GM21737 (cell line): ENCODE results near the gene RNPS1.

ENCODE experiments used
- ATAC-seq: cut with Tn5 transposase; IDR thresholded peaks from one replicate; pipeline ENCODE4 v1.9.1; 2021; ENCODE audit warnings: mild to moderate bottlenecking, moderate library complexity; ENCODE audit not compliant: unreplicated experiment

Gene RNPS1

DNA sequence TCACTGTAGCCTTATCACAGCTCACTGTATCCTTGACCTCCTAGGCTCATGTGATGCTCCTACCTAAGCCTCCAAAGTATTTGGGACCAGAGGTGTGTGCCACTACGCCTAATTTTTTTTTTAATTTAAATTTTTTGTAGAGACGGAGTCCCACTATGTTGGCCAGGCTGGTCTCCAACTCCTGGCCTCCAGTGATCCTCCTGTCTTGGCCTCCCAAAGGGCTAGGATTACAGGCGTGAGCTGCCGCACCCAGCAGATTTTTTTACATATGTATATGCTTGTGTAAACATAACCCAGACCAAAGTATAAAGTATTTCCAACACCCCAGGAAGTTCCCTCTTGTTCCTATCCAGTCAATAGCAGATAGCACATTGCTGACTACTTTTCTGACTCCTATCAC, 51.6 kb downstream of the RNPS1 start:
- ATAC-seq: no peak

DNA sequence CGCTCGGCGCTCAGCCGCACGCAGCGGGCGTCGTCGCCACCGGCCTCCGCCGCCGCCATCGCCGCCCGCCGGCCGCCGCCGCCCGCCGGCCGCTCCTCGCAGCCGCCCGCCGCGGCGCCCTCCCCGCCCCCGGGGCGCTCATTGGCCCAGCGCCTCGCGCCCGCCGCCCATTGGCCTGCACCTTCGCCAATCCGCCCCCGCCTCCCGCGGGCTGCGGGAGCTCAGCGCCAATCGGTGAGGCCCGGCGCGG, 53.3 kb downstream of the RNPS1 start, which contains the start of gene PGP:
TSS of gene PGP (minus strand) at position 122 of the 250 bp plus-strand sequence. CDS start at position 59, 63 bp downstream.
- peak; percentile 79 for ATAC-seq

DNA sequence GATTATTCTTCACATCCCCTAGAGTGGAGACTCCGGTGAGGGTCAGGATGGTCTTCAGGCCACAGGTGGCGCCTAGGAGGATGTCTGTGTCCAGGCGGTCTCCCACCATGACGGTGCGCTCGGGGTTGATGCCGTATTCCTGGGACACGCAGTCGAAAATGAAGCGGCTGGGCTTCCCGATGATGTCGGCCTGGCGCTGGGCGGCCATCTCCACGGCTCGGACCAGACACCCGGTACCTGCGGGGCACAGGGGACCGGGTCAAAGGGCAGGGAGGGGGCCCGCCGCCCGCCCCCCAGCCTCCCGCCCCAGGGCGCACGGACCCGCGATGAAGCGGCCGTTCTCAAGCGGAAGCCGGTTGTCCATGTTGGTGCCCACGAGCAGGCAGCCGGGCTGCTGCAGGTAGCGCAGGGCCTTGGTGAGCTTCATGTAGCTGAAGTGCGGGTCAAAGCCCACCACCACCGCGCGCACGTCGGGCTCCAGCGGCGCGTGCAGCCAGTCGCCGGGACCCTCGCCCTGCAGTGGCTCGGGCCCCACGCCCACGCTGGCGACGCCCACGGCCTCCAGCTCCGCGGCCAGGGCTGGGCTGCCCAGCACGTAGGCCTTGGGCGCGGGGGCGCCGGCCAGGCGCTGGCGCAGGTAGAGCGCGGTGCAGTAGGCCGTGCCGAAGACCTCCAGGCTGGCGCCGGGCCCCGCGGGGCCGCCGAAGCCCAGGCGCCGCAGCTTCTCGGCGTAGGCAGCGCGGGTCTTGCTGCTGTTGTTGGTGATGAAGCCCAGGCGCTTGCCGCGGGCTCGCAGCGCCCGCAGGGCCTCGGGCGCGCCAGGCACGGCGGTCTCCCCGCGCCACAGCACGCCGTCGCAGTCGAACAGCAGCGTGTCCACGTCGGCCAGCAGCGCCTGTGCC, 53.9 kb downstream of the RNPS1 start:
- ATAC-seq: no peak

DNA sequence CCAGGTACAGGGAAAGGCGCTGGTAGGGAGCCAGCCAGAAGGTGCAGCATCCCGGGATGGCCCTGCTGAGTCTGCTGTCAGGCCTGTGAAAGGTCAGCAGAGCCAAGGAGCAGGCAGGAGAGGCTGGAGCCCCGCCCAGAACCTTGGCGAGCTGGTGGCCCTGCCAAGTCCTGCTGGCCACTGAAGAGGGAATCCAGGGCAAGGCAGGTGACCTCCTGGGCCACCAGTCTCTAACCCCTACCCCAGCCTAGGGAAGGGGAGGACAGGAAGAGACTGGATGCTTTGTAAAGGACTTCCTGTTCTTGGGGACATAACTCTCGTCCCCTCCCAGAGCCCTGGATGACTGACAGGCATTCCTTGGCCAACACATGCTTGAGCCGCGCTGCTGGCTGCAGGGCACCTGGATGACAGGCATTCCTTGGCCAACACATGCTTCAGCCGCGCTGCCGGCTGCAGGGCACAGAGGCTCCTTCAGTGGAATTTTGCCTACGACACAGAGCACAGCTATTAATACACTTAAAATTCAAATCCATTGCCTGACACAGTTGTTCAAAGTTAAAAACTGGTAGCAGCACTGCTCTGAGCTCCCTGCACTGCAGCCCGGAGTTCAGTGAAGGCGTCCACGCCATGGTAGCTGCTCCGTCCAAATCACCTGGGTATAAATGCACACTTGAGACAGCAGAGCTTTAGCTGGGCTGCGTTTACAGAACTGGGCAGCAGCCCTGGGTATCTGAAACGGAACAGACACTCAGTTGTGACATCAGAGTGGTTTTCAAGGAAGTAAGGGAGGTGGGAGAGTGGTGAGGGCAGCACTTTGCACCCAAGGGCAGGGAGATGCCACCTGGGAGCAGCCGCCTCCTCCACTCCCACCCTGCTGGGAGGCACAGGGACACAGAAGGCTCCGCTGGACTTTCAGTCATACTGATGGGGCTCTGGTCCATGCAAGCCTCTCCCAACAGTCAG, 55.3 kb downstream of the RNPS1 start:
- no peak for ATAC-seq

DNA sequence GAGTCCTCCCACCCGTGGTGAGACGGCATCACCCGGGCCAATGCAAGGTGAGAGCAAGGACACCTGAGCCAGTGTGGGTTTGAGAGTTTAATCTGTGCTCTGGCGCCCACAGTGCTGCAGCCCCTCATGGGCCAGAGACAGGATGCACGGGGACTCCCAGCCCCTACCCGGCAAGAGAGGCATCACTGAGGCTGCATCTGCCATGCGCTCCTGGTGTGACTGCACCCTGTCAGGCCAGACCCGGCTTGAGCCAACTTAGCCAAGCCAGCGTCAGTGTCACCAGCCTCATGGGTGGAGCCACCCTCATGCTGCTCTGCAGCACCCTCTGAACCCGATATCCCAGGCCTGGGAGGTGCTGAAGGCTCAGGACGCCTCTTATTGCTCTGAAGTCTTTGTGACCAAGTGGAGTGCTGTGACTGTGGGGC, 56.0 kb downstream of the RNPS1 start:
- no peak for ATAC-seq

DNA sequence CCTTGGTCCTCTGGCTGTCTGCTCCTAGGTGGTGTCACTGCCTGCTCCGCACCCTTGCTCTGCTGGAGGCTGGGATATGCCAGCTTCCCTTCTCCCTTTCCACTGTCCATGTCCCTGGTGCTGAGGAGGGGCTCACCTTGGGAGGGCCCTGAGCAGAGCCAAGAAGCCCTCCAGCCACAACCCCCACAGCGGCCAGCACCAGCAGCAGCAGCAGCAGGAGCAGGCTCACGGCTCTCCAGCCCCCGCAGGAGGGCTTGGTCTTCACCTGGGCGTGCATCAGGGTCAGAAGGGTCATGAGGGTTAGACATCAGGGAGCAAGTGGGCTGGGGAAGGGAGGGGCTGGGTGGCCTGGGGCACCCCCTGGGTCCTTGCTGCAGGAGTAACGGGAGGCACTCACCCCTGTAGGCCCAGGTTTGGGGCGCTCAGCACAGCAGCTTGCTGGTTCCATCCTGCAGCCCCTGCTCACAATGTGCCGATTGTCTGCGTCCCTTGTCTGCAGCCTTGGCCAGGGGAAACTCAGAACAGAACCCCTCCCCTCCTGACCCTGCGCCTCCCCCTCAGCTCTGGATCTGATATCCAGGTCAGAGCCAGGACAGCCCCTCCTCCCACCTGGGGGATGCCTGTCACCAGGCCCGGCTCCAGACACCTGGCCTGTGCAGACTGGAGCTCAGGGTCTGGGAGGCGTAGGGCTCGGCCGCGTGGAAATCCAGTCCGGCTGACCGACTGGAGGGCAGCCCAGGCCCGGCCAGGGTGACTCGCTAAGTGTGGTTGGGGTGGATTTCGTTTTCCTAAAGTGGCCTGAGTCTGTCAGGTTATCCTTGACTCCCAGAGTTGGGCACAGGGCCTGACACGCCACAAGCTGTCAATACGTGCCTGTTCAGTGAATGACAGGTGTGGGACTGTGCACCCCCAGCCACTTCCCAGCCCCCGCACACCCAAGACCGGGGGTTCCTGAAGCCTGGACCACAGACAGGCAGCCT, 57.2 kb downstream of the RNPS1 start, which contains the start of gene BRICD5:
TSS of gene BRICD5 (minus strand) at position 478 of the 980 bp plus-strand sequence. CDS start at position 448, 30 bp downstream.
- no peak for ATAC-seq

DNA sequence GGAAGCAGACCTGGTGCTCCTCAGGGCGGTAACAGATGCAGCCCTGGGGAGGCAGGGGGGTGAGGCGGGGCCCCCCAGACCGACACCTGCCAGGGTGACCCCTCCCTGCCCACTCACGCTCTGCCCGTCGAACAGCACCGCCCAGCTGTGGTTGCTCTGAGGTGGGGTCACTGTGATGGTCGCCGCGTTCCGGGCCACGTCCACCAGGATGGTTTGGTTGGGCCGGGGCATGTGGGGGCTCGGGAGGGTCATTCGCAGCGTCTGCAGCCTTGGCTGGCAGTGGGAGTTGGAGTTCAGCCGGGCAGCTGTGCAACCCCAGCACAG, 58.0 kb downstream of the RNPS1 start:
- no peak for ATAC-seq

DNA sequence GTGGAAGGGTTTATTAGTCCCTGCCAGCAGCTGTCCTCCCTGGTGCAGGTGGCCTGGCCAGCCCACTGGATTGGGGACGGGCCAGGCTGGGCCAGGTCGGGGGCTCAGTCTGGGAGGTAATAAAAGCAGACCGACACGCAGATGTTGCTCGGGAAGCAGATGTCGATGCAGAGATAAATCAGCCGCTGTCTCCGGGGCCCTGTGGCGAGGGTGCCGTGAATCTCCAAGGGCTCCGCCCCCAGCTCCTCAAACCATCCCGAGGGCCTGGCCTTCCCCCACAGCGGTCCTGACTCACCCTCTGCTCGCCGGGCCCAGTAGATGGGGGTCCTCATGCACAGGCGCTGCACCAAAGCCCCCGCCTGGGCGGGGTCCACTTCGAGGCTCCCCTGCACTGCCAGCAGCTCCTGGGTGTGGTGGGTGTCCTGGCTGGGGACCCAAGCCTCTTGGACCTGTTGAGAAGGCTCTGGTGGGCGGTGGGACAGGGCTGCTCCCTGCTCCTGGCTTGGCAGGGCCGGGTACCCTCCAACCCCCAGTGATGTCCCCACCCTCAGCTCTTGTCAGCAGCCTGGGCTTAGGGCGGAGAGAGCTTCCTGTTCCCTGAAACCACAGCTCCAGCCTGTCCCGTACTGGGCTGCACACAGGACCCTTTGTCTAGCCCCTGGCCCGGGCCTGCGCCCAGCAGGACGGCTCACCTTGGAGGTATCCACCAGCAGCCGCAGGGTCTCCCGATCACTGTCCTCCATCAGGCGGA, 58.5 kb downstream of the RNPS1 start:
- no peak for ATAC-seq

DNA sequence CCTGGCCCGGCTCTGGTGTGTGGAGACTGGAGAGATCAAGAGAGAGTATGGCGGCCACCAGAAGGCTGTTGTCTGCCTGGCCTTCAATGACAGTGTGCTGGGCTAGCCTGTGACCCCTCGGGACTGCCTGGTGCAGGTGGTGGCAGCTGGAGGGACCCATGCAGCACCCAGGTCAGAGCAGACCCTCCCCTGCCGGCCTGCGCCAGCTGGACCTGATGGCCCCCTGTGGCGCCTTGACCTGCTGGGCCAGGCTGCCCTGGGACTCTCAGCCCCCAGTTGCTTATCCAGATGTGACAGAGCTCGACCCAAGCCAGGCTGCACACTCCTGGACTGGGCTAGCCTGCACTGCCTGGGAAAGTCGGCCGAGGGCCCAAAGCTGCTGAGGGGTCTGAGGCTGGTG, 59.2 kb downstream of the RNPS1 start:
- no peak for ATAC-seq

DNA sequence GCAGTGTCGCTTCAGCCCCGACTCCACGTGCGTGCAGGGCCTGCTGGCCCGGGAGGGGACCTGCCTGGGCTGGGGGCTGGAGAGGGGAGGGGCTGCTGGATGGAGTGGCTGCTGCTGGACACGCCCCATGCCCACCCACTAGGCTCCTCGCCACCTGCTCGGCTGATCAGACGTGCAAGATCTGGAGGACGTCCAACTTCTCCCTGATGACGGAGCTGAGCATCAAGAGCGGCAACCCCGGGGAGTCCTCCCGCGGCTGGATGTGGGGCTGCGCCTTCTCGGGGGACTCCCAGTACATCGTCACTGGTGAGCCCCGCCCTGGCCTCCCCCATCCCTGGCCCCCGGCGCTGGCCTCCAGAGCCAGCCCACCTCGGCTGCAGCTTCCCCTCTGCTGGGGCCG, 59.6 kb downstream of the RNPS1 start:
- ATAC-seq: no peak

DNA sequence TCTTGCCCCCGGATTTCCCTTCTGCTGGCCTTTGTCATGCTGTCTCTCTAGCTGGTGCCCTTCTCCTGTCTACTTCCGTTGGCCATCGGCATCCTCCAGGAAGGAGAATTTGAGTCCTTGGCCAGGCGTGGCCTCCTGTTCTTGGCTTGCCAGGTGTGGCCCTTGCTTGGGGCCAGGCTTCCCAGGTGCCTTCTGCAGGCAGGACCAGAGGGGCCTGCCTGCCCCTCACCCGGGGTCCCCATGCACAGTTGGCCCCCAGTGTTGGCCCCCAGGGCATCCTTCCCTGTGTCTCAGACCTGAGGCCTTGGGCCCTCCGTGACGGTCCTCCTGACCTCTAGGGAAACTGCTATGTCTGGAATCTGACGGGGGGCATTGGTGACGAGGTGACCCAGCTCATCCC, 60.1 kb downstream of the RNPS1 start:
- ATAC-seq: no peak

DNA sequence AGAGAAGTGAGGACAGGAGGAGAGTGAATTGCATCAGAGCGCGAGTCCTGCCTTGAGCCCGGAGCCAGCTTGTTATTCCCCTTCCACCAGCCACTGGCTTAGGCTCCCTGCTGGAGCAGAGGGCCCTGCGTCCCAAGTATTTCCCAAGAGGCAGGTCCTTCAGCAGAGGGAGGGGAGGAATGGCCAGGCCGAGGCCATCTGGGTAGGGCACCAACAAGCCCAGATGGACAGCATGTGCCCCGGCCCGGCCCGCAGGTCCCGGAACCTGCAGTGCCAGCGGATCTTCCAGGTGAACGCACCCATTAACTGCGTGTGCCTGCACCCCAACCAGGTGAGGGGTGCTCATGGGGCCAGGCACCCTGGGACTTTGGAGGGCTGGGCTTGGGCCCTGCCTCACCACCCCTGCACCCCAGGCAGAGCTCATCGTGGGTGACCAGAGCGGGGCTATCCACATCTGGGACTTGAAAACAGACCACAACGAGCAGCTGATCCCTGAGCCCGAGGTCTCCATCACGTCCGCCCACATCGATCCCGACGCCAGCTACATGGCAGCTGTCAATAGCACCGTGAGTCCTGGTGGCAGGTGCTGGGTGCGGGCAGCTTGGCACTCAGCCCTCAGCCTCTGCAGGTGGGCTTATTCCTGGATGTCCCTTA, 61.0 kb downstream of the RNPS1 start:
- no peak for ATAC-seq

DNA sequence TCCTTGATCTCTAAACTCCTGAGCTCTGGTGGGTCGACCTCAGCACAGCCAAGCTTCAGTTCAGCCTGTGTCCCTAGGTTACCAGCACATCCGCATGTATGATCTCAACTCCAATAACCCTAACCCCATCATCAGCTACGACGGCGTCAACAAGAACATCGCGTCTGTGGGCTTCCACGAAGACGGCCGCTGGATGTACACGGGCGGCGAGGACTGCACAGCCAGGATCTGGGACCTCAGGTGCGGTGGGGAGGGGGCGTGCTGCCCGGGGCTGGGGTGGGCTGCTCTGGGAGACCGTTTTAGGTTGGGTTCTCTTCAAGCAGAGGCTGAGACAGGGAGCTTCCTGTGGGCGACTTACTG, 61.5 kb downstream of the RNPS1 start:
- ATAC-seq: no peak

DNA sequence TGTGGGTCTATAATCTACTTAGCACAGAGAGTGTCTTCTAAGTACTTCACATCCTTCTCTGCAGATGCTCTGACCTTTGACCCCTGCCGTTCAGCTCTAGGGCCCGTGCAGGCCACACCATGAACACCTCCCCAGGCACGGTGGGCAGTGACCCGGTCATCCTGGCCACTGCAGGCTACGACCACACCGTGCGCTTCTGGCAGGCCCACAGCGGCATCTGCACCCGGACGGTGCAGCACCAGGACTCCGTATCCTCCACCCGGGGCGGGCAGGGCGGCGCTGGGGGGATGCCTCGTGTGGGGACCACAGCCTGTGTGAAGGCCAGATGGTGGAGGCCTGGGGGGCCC, 62.0 kb downstream of the RNPS1 start:
- ATAC-seq: peak; percentile 11

DNA sequence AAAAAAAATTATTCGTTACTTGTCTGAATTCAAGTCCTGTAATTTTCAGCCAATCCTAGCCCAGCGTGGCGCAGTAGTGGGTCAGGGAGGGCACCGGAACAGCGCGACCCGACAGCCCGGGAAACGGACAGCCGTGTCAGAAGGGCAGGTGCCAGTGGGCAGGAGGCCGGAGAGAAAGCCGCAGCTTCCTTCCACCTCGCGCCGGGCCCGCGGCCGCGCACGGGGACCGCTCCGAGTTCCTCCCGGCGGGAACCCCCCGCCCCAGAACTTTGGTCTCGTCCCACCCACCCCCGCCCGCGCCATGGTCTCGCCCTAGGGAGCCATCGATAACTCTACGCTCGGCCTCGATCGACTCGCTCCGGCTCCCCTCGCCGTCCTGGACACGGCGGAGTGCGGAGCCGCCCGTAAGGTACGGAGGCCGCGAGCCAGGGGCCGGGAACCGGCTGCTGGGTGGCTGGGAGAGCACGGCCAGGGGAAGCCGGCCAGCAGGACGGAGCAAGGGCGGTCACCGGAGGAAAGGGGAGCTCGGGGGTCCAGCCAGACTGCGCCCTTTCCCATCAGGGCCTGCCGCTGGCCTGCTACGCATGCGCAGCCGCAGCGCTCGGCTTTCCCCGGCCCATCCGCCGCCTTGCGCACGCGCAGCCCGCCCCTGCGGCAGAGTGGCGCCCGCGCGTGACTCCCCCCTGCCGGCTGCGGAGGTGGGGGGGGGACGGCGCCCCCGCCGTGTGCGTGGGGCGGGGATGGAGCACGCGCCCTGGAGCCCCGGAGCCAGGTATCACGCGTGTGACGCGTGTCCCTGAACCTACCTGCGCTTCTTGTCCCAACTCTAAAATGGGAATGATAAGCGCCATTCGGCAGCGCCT, 62.6 kb downstream of the RNPS1 start, which contains the start of gene MLST8:
TSS of gene MLST8 (plus strand) at position 351 of the 863 bp plus-strand sequence. CDS start 632 bp downstream, outside the sequence.
- peak; percentile 54 for ATAC-seq

DNA sequence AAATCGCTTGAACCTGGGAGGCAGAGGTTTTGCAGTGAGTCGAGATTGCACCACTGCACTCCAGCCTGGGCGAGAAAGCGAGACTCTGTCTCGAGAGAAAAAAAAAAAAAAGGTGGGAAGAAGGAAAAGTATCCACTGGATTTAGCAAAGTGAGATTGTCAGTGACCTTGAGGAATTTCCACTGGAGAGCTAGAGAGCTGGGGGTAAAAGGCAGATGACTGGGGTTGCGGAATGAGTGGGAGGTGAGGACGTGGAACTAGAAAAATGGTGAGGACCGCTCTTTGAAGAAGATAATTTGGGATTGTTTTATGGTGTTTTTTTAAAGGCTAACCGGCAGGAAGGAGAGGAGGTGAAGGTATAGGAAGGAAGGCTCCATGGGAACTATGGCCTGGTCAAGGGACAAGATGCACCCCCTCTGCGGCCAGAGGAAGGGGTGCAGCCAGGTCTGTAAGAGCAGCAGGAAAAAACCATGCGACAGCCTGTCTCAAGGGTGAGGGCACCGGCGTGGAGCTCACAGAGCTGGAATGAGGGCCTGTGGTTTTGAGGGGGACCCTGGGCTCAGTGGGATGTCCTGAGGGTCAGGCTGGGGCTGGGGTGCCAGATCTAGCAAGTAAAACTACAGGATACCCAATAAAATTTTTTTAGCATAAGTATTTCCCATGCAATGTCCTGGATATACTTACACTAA, 63.4 kb downstream of the RNPS1 start:
- no peak for ATAC-seq
